HCT116 (cell line): Measurements from ENCODE around the gene HOPX. TPM values are rescaled to one million over a fixed set of nuclear protein-coding genes. Genes with fewer than 3 reads are reported as not detected.
A peak's percentile ranks its signal among the peaks of the same experiment; 100 is the strongest.
"Not testable (repeated sequence)": the region's sequence is repeated elsewhere in the genome, so short reads cannot be mapped to it uniquely, and the experiment has no call there.

Experiments
- ATAC-seq: fragments of 200-7000 bp; cut with Tn5 transposase; 2 replicates; pipeline ENCODE4 v1.9.1; 2020; ENCODE audit warnings: mild to moderate bottlenecking, moderate library complexity
- BruUV-seq: library from RNA; stranded (reverse); fragments of 400-500 nt; replicated peaks from 2 replicates; lab custom pipeline; 2021; lab: Mats Ljungman, UMichigan
- CTCF ChIA-PET: fragments of 300-600 bp; sonication (Branson Sonifier 250); formaldehyde crosslinking; loops from one replicate; lab custom pipeline; 2021; ENCODE audit warnings: antibody characterized with exemption; lab: Charles Lee
- POLR2A ChIA-PET: fragments of 300-600, 350-600 bp; sonication (Branson Sonifier 250); formaldehyde crosslinking; loops from one replicate; lab custom pipeline; 2021; ENCODE audit warnings: antibody characterized with exemption; lab: Charles Lee
- RAD21 ChIA-PET, 2 experiments: fragments of 300-600 bp; sonication (Branson Sonifier 250); formaldehyde crosslinking; loops; one replicate each; lab custom pipeline; 2023; ENCODE audit warnings: low total read pairs in 2 of 2; ENCODE audit not compliant: uncharacterized antibody in 2 of 2, unreplicated experiment in 2 of 2, low non-redundant PET in 1 of 2; lab: Charles Lee
- DNase-seq: peaks from one replicate; pipeline ENCODE4 v3.0.0-alpha.2; 2010; ENCODE audit warnings: low read depth, low spot score
- H2AFZ ChIP-seq: fragments of 200-600 bp; shearing (Covaris generic), sonication (generic); 2 replicates; pipeline ENCODE4 v1.6.1; 2017; ENCODE audit warnings: low read depth, mixed run types, mixed read lengths, antibody characterized with exemption, low read length; ENCODE audit not compliant: poor library complexity, severe bottlenecking
- H3K27ac ChIP-seq: 2 replicates; pipeline ENCODE4 v1.5.1; 2012; ENCODE audit warnings: low read depth, low read length
- H3K27me3 ChIP-seq: fragments of 200-600 bp; sonication (generic); 2 replicates; pipeline ENCODE4 v1.6.1; 2016; ENCODE audit warnings: mixed run types, low read length, mixed read lengths; ENCODE audit not compliant: insufficient read depth
- H3K36me3 ChIP-seq, 2 experiments: fragments of 200-500 bp in 1 of 2; fragments of 200-600 bp in 1 of 2; sonication (Bioruptor generic) in 1 of 2; sonication (generic) in 1 of 2; 2 replicates each; pipeline versions ENCODE4 v1.5.1 to v1.6.1; 2014 to 2016; ENCODE audit warnings: low read length in 2 of 2, inconsistent platforms in 1 of 2, mixed read lengths in 1 of 2, mixed run types in 1 of 2; ENCODE audit not compliant: insufficient read depth in 2 of 2, control insufficient read depth in 1 of 2
- H3K4me1 ChIP-seq, 2 experiments: fragments of 200-600 bp in 1 of 2; sonication (generic) in 1 of 2; 2 replicates each; pipeline versions ENCODE4 v1.5.1 to v1.6.1; 2012 to 2017; ENCODE audit warnings: low read length in 2 of 2, inconsistent platforms in 1 of 2, mild to moderate bottlenecking in 1 of 2, mixed read lengths in 1 of 2, mixed run types in 1 of 2, moderate library complexity in 1 of 2; ENCODE audit not compliant: insufficient read depth in 2 of 2, control insufficient read depth in 1 of 2
- H3K4me2 ChIP-seq: fragments of 200-600 bp; sonication (generic); 2 replicates; pipeline ENCODE4 v1.6.1; 2017; ENCODE audit warnings: mixed run types, low read length, mixed read lengths
- H3K4me3 ChIP-seq, 2 experiments: fragments of 200-600 bp in 1 of 2; sonication (generic) in 1 of 2; replicated peaks in 1 of 2; 2 replicates each; pipeline ENCODE4 v1.5.1; 2011 to 2016; ENCODE audit warnings: low read length in 2 of 2, control low read depth in 1 of 2, low read depth in 1 of 2, mild to moderate bottlenecking in 1 of 2, mixed read lengths in 1 of 2, mixed run types in 1 of 2
- H3K79me2 ChIP-seq: fragments of 200-600 bp; sonication (generic); 2 replicates; pipeline ENCODE4 v1.6.1; 2017; ENCODE audit warnings: mild to moderate bottlenecking, mixed run types, low read length, moderate library complexity, mixed read lengths; ENCODE audit not compliant: insufficient read depth
- H3K9ac ChIP-seq: fragments of 200-600 bp; sonication (generic); 2 replicates; pipeline ENCODE4 v1.6.1; 2016; ENCODE audit warnings: low read length, mixed read lengths
- H3K9me2 ChIP-seq: fragments of 200-600 bp; sonication (generic), shearing (Covaris generic); 2 replicates; pipeline ENCODE4 v1.6.1; 2017; ENCODE audit warnings: mixed run types, mild to moderate bottlenecking, moderate library complexity; ENCODE audit not compliant: insufficient read depth
- H3K9me3 ChIP-seq, 2 experiments: fragments of 200-500 bp in 1 of 2; fragments of 200-600 bp in 1 of 2; sonication (Bioruptor generic) in 1 of 2; sonication (generic) in 1 of 2; 2 replicates each; pipeline ENCODE4 v1.6.1; 2014 to 2017; ENCODE audit warnings: low read length in 2 of 2, mixed read lengths in 2 of 2, inconsistent platforms in 1 of 2, low read depth in 1 of 2, mild to moderate bottlenecking in 1 of 2, mixed run types in 1 of 2, moderate library complexity in 1 of 2; ENCODE audit not compliant: control insufficient read depth in 1 of 2, insufficient read depth in 1 of 2
- H4K20me1 ChIP-seq: fragments of 200-600 bp; sonication (generic), shearing (Covaris generic); 2 replicates; pipeline ENCODE4 v1.6.1; 2017; ENCODE audit warnings: mixed run types, mild to moderate bottlenecking, moderate library complexity; ENCODE audit not compliant: insufficient read depth
- RAD21 ChIP-seq: IDR thresholded peaks from 2 replicates; pipeline ENCODE4 v1.6.1; 2012; ENCODE audit warnings: low read depth, mild to moderate bottlenecking
- ZBTB33 ChIP-seq: IDR thresholded peaks from 2 replicates; pipeline ENCODE4 v1.6.1; 2011; ENCODE audit warnings: mild to moderate bottlenecking, low read length, moderate library complexity; ENCODE audit not compliant: insufficient replicate concordance; ENCODE audit errors: extremely low read depth
- intact Hi-C: fragments of 100-400 bp; cut with micrococcal nuclease; formaldehyde crosslinking; loops from 2 replicates; pipeline ENCODE4 v1.10.0; 2022
- total RNA-seq: library from RNA; stranded (reverse); gene quantifications from one replicate; pipeline ENCODE4 v1.2.1, GENCODE V29; 2021; ENCODE audit not compliant: unreplicated experiment
- TF ChIP-seq, protein P1 (sequence below), 3 experiments: fragments of 200-600 bp in 1 of 3; sonication (generic) in 1 of 3; IDR thresholded peaks in 2 of 3; conservative IDR thresholded peaks in 1 of 3; 2 replicates each; pipeline ENCODE4 v1.5.1; 2012 to 2017; ENCODE audit warnings: low read depth in 2 of 3, low read length in 2 of 3, antibody characterized with exemption in 1 of 3, borderline replicate concordance in 1 of 3, control low read depth in 1 of 3, mild to moderate bottlenecking in 1 of 3, mixed read lengths in 1 of 3, mixed run types in 1 of 3, moderate library complexity in 1 of 3; ENCODE audit not compliant: insufficient read depth in 1 of 3

HOPX gene
- total RNA-seq, 1 experiment from 2014 or later, result 0.42 TPM

GRCh38 chr4:56668267-56668666, 12.8 kb downstream of the HOPX start:
- no peaks in the 10 kb centered on the region for H4K20me1 ChIP-seq
- 0 out of 2 replicates have a peak, but pooled peaks have one; percentile 46 for ATAC-seq
- TF ChIP-seq, protein P1, sequence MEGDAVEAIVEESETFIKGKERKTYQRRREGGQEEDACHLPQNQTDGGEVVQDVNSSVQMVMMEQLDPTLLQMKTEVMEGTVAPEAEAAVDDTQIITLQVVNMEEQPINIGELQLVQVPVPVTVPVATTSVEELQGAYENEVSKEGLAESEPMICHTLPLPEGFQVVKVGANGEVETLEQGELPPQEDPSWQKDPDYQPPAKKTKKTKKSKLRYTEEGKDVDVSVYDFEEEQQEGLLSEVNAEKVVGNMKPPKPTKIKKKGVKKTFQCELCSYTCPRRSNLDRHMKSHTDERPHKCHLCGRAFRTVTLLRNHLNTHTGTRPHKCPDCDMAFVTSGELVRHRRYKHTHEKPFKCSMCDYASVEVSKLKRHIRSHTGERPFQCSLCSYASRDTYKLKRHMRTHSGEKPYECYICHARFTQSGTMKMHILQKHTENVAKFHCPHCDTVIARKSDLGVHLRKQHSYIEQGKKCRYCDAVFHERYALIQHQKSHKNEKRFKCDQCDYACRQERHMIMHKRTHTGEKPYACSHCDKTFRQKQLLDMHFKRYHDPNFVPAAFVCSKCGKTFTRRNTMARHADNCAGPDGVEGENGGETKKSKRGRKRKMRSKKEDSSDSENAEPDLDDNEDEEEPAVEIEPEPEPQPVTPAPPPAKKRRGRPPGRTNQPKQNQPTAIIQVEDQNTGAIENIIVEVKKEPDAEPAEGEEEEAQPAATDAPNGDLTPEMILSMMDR (IDR thresholded peaks at IDR 0.05 in 2 of 3, conservative IDR thresholded peaks at IDR 0.05 in 1 of 3; ENCODE audit: borderline replicate concordance in 1 of 3, insufficient read depth in 1 of 3, low read depth in 2 of 3, low read length in 2 of 3), result peak; percentile 42 to 61 (median 60); a peak in 5 of 6 replicates
- TF ChIP-seq ZBTB33, result no peak
- TF ChIP-seq RAD21, result peak; percentile 68
- intact Hi-C loops, result loop anchor here (1.0 kb wide), 1 partner anchor 132 kb away; no protein-coding TSS in a partner anchor
- no TSS peak for BruUV-seq
- no peak overlapping the region for H3K27ac ChIP-seq
- ChIA-PET CTCF (interaction anchor here (1.0 kb wide), 1 partner anchor 132 kb away, joined by 4 read pairs; no protein-coding TSS in a partner anchor), POLR2A (no interaction called here), RAD21 (interaction anchor here (0.7 to 0.9 kb wide), 2 partner anchors 132 kb away, joined by 3 to 4 read pairs; no protein-coding TSS in a partner anchor)
- H3K9ac ChIP-seq, result no peak overlapping the region
- H3K4me1 ChIP-seq, result peaks cover 0 to 4% of the 10 kb centered on the region in 2 experiments; a peak in 1 of 4 replicates
- H3K36me3 ChIP-seq, result no peaks in the 10 kb centered on the region
- no peaks in the 10 kb centered on the region for H3K9me3 ChIP-seq
- peak; percentile 8 for DNase-seq
- H3K4me3 ChIP-seq, result no peak overlapping the region
- H3K4me2 ChIP-seq, result no peak overlapping the region
- H3K79me2 ChIP-seq, result no peaks in the 10 kb centered on the region
- no peaks in the 10 kb centered on the region for H3K9me2 ChIP-seq
- no peaks in the 10 kb centered on the region for H3K27me3 ChIP-seq
- H2AFZ ChIP-seq, result no peak overlapping the region

DNA sequence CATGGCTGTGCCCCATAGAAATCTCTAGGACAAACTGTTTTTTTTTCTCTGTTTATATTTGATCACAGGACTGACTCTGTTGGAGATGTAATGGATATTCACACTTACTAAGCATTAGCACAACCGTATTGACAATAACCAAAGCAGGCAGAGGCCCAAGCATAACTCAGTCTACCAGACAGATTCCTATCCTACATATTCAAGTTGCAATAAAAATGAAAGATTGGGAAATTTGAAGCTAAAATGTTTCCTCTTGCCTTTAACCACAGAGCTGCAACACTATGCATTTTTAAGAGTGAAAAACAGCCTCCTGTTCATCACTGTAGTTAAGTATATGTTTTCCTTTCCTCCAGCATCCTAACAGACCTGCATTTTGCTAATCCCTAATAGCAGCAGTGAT, 13.7 kb downstream of the HOPX start:
- POLR2A ChIA-PET, CTCF ChIA-PET: not testable (repeated sequence)

More for the DNA sequence above, 13.7 kb downstream of the HOPX start:
- H3K4me1 ChIP-seq, RAD21 ChIA-PET, H3K4me3 ChIP-seq, H2AFZ ChIP-seq, H4K20me1 ChIP-seq, H3K9me2 ChIP-seq, BruUV-seq, H3K4me2 ChIP-seq, DNase-seq, H3K79me2 ChIP-seq, H3K27me3 ChIP-seq, H3K9ac ChIP-seq, H3K27ac ChIP-seq, H3K36me3 ChIP-seq, intact Hi-C loops, H3K9me3 ChIP-seq, ATAC-seq: not testable (repeated sequence)
